PC-9 (cell line): ENCODE measurements around the gene ATP1A2. TPM values are rescaled to one million over a fixed set of nuclear protein-coding genes. Genes with fewer than 3 reads are reported as not detected.

Source experiments
- BruUV-seq: library from RNA; stranded (reverse); fragments of 400-500 nt; replicated peaks from 2 replicates; lab custom pipeline; 2021; lab: Mats Ljungman, UMichigan
- CTCF ChIA-PET: fragments of 300-600 bp; sonication (Branson Sonifier 250); formaldehyde crosslinking; loops from one replicate; lab custom pipeline; 2022; ENCODE audit warnings: antibody characterized with exemption; lab: Charles Lee
- POLR2A ChIA-PET: fragments of 300-600 bp; sonication (Branson Sonifier 250); formaldehyde crosslinking; loops from one replicate; lab custom pipeline; 2022; ENCODE audit warnings: antibody characterized with exemption; ENCODE audit not compliant: unreplicated experiment; lab: Charles Lee
- DNase-seq, 2 experiments: peaks; one replicate each; pipeline versions ENCODE4 v3.0.0 to v3.0.0-alpha.2; 2015 to 2022; ENCODE audit warnings: mixed read lengths in 1 of 2
- H2AFZ ChIP-seq: fragments of 200-600 bp; sonication (generic); 2 replicates; pipeline ENCODE4 v1.8.1; 2017; ENCODE audit warnings: antibody characterized with exemption
- H3F3A ChIP-seq: fragments of 200-600 bp; sonication (generic); 2 replicates; pipeline ENCODE4 v1.8.1; 2017; ENCODE audit warnings: antibody characterized with exemption, mild to moderate bottlenecking, low read depth; ENCODE audit not compliant: insufficient read depth
- H3K27ac ChIP-seq: fragments of 200-600 bp; sonication (generic); 2 replicates; pipeline ENCODE4 v1.6.1; 2016; ENCODE audit warnings: mixed run types
- H3K27me3 ChIP-seq: fragments of 200-600 bp; sonication (generic); 2 replicates; pipeline ENCODE4 v1.6.1; 2016; ENCODE audit warnings: low read depth, mixed run types; ENCODE audit not compliant: insufficient read depth
- H3K36me3 ChIP-seq: fragments of 200-600 bp; sonication (generic); 2 replicates; pipeline ENCODE4 v1.6.1; 2016; ENCODE audit warnings: low read depth, mixed run types
- H3K4me1 ChIP-seq: fragments of 200-600 bp; sonication (generic); replicated peaks from 2 replicates; pipeline ENCODE4 v1.6.1; 2016; ENCODE audit warnings: mixed run types; ENCODE audit not compliant: insufficient read depth
- H3K4me2 ChIP-seq: fragments of 200-600 bp; sonication (generic); 2 replicates; pipeline ENCODE4 v1.6.1; 2017; ENCODE audit warnings: mixed run types
- H3K4me3 ChIP-seq: fragments of 200-600 bp; sonication (generic); 2 replicates; pipeline ENCODE4 v1.6.1; 2016; ENCODE audit warnings: mixed run types
- H3K79me2 ChIP-seq: fragments of 200-600 bp; sonication (generic); 2 replicates; pipeline ENCODE4 v1.6.1; 2017; ENCODE audit warnings: low read depth, mixed run types
- H3K9me2 ChIP-seq: fragments of 200-600 bp; sonication (generic); 2 replicates; pipeline ENCODE4 v1.8.1; 2017; ENCODE audit warnings: mild to moderate bottlenecking; ENCODE audit not compliant: insufficient read depth
- H3K9me3 ChIP-seq: fragments of 200-600 bp; sonication (generic); 2 replicates; pipeline ENCODE4 v1.8.1; 2016; ENCODE audit warnings: low read depth; ENCODE audit not compliant: insufficient read depth
- H4K20me1 ChIP-seq: fragments of 200-600 bp; sonication (generic); 2 replicates; pipeline ENCODE4 v1.8.1; 2017; ENCODE audit not compliant: insufficient read depth
- EZH2 ChIP-seq: fragments of 200-600 bp; sonication (generic); IDR thresholded peaks from 2 replicates; pipeline ENCODE4 v1.8.0; 2017; ENCODE audit warnings: antibody characterized with exemption, low read depth
- intact Hi-C: fragments of 100-400 bp; cut with micrococcal nuclease; formaldehyde crosslinking; loops from one replicate; pipeline ENCODE4 v1.10.0; 2022; ENCODE audit not compliant: unreplicated experiment
- total RNA-seq: library from RNA; stranded (reverse); gene quantifications from 2 replicates; pipeline ENCODE4 v1.2.3, GENCODE V29; 2021
- TF ChIP-seq, protein P1 (sequence below): fragments of 200-600 bp; sonication (generic); conservative IDR thresholded peaks from 2 replicates; pipeline ENCODE4 v1.6.1; 2017; ENCODE audit warnings: mixed run types, antibody characterized with exemption, mild to moderate bottlenecking, moderate library complexity

Gene ATP1A2
- total RNA-seq, 1 experiment from 2014 or later, result 1.1 TPM

DNA sequence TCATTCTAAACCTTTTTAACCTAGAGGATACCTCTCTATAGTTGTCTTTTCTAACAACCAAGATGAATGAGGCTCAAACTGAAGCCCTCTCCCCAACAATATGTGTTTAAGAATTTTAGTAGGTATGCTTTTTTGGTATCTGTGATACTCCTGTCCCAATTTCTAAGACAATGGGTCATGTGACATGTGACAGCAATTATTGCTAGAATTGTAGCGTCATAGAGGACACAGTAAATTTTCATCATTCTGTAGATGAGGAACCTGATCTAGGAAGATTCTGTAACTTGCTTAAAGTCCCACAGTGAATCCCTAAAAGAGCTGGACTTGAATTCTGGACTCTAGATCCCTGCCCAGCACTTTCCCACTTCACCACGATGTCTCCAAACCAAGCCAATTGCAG is 63.2 kb downstream of the ATP1A2 start:
- Histone ChIP-seq H2AFZ (no peak overlapping the region), H3K27ac (no peak overlapping the region), H3F3A (no peaks in the 10 kb centered on the region), H3K27me3 (peaks cover 8% of the 10 kb centered on the region), H3K9me3 (no peaks in the 10 kb centered on the region), H3K9me2 (no peaks in the 10 kb centered on the region), H4K20me1 (no peaks in the 10 kb centered on the region), H3K4me2 (no peak overlapping the region), H3K4me3 (no peak overlapping the region), H3K79me2 (no peaks in the 10 kb centered on the region), H3K4me1 (no peaks in the 10 kb centered on the region), H3K36me3 (no peaks in the 10 kb centered on the region)
- no TSS peak for BruUV-seq
- no peak for DNase-seq
- intact Hi-C loops, result no loop called here
- ChIA-PET CTCF (interaction anchor here (1.1 kb wide), 1 partner anchor 41 kb away, joined by 4 read pairs; no protein-coding TSS in a partner anchor), POLR2A (no interaction called here)
- TF ChIP-seq, protein P1, sequence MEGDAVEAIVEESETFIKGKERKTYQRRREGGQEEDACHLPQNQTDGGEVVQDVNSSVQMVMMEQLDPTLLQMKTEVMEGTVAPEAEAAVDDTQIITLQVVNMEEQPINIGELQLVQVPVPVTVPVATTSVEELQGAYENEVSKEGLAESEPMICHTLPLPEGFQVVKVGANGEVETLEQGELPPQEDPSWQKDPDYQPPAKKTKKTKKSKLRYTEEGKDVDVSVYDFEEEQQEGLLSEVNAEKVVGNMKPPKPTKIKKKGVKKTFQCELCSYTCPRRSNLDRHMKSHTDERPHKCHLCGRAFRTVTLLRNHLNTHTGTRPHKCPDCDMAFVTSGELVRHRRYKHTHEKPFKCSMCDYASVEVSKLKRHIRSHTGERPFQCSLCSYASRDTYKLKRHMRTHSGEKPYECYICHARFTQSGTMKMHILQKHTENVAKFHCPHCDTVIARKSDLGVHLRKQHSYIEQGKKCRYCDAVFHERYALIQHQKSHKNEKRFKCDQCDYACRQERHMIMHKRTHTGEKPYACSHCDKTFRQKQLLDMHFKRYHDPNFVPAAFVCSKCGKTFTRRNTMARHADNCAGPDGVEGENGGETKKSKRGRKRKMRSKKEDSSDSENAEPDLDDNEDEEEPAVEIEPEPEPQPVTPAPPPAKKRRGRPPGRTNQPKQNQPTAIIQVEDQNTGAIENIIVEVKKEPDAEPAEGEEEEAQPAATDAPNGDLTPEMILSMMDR, result no peak
- no peak for TF ChIP-seq EZH2

DNA sequence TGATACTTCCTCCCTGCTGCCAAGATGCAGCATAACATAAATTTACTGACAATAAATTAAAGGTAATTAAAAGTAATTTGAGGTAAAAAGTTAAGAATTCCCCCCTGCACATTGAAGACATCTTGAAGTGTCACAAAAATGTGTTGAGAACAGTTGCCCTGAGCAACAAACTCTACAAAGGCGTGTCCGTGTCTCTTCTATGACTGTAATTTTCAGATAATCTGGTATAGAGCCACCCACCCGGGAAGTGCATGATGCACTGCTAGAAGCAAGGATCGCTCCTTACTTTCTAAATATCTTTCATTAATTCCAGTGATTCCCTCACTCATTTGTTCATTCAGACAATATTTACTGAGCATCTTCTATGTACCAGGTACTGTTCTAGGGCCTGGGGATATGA is 63.8 kb downstream of the ATP1A2 start:
- DNase-seq, result no peak
- no peaks in the 10 kb centered on the region for H3K79me2 ChIP-seq

DNA sequence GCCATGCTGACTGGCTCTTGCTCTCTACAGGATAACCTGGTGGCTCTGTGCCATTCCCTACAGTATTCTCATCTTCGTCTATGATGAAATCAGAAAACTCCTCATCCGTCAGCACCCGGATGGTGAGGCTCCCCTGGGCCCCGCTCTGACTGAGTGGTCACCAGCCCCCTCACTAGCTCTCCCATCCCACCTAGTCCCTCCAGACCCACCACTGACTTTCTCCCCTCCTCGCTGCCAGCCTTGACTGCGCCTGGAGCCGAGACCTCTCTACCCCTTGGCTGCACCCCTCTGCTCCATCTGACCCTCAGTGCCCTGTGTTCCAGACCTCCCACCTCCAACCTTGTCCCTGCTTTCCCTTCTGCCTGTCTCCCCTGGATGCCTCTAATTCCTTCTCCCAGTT is 70.7 kb downstream of the ATP1A2 start:
- no TSS peak for BruUV-seq

More for the DNA sequence above, 63.8 kb downstream of the ATP1A2 start:
- Histone ChIP-seq H3K4me1 (no peaks in the 10 kb centered on the region), H4K20me1 (no peaks in the 10 kb centered on the region), H2AFZ (no peak overlapping the region), H3K9me2 (no peaks in the 10 kb centered on the region), H3F3A (no peaks in the 10 kb centered on the region), H3K9me3 (no peaks in the 10 kb centered on the region), H3K4me3 (no peak overlapping the region), H3K27me3 (peaks cover 4% of the 10 kb centered on the region; the same call in 1 of the 2 replicates), H3K27ac (no peak overlapping the region), H3K36me3 (no peaks in the 10 kb centered on the region), H3K4me2 (no peak overlapping the region)
- TF ChIP-seq EZH2, result no peak
- TF ChIP-seq, protein P1, result no peak
- no TSS peak for BruUV-seq
- POLR2A ChIA-PET, result interaction anchor here (0.6 kb wide), 1 partner anchor 80 kb away, joined by 13 read pairs; no protein-coding TSS in a partner anchor
- CTCF ChIA-PET, result interaction anchor here (1.1 kb wide), 1 partner anchor 40 kb away, joined by 4 read pairs; no protein-coding TSS in a partner anchor
- intact Hi-C loops, result no loop called here

More for the DNA sequence above, 70.7 kb downstream of the ATP1A2 start:
- DNase-seq, result no peak
- no peak overlapping the region for H2AFZ ChIP-seq
- no peaks in the 10 kb centered on the region for H3F3A ChIP-seq
- H3K27ac ChIP-seq, result no peak overlapping the region
- ChIA-PET POLR2A (no interaction called here), CTCF (no interaction called here)
- no peaks in the 10 kb centered on the region for H3K9me3 ChIP-seq
- H3K4me3 ChIP-seq, result no peak overlapping the region
- H3K9me2 ChIP-seq, result no peaks in the 10 kb centered on the region
- intact Hi-C loops, result no loop called here
- H3K36me3 ChIP-seq, result no peaks in the 10 kb centered on the region
- no peaks in the 10 kb centered on the region for H3K79me2 ChIP-seq
- no peaks in the 10 kb centered on the region for H3K4me1 ChIP-seq
- no peaks in the 10 kb centered on the region for H4K20me1 ChIP-seq
- no peak overlapping the region for H3K4me2 ChIP-seq
- H3K27me3 ChIP-seq, result no peaks in the 10 kb centered on the region
- no peak for TF ChIP-seq EZH2
- TF ChIP-seq, protein P1, result no peak
